B cell (primary cell): ENCODE measurements around the gene CCDC54.

Experiments
- EZH2 ChIP-seq: IDR thresholded peaks from 2 replicates; pipeline ENCODE4 v1.6.1; 2012; ENCODE audit warnings: borderline replicate concordance, low read depth, mild to moderate bottlenecking, moderate library complexity, low read length; ENCODE audit not compliant: insufficient read depth, poor library complexity, severe bottlenecking
- TF ChIP-seq, protein P1 (sequence below): fragments of 200-600 bp; IDR thresholded peaks from one replicate; pipeline ENCODE4 v1.8.0; 2022; ENCODE audit warnings: antibody characterized with exemption, mild to moderate bottlenecking

DNA sequence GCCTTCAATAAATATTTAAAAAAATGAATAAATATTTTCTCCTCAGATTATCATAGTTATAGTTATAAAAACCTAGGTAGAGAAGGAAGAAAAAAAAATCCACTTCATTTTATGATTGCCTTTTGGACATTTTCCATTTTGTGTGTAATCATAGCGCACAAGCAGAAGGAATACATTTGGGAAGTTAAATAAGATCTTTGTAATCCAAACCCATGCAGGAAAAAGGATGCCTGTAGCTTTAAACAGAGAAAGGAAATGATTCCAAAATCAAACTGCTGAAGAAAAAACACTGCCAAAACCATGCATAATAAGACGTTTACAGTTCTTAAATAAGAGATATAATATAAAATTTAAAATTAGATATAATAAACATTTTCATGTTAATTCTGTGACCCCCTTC, 7.4 kb upstream of the CCDC54 start:
- TF ChIP-seq, protein P1, sequence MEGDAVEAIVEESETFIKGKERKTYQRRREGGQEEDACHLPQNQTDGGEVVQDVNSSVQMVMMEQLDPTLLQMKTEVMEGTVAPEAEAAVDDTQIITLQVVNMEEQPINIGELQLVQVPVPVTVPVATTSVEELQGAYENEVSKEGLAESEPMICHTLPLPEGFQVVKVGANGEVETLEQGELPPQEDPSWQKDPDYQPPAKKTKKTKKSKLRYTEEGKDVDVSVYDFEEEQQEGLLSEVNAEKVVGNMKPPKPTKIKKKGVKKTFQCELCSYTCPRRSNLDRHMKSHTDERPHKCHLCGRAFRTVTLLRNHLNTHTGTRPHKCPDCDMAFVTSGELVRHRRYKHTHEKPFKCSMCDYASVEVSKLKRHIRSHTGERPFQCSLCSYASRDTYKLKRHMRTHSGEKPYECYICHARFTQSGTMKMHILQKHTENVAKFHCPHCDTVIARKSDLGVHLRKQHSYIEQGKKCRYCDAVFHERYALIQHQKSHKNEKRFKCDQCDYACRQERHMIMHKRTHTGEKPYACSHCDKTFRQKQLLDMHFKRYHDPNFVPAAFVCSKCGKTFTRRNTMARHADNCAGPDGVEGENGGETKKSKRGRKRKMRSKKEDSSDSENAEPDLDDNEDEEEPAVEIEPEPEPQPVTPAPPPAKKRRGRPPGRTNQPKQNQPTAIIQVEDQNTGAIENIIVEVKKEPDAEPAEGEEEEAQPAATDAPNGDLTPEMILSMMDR = no peak
- no peak for TF ChIP-seq EZH2
